ELR (cell line): ENCODE results near the gene MRPL20.
A peak's percentile ranks its signal among the peaks of the same experiment; 100 is the strongest.
"Not testable (repeated sequence)": the region's sequence is repeated elsewhere in the genome, so short reads cannot be mapped to it uniquely, and the experiment has no call there.

Source experiments
- DNase-seq: peaks from one replicate; pipeline ENCODE4 v3.0.0-alpha.2; 2015; ENCODE audit warnings: low read depth

Gene MRPL20

DNA sequence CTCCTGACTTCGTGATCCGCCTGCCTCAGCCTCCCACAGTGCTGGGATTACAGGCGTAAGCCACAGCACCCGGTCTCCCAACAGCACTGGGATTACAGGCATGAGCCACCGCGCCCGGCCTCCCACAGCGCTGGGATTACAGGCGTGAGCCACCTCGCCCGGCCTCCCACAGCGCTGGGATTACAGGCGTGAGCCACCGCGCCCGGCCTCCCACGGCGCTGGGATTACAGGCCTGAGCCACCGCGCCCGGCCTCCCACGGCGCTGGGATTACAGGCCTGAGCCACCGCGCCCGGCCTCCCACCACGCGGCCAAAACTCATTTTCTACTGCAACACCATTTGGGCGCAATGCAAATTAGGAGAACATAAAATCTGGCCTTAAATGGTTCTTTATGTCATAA, 21.8 kb downstream of the MRPL20 start:
- DNase-seq = not testable (repeated sequence)

DNA sequence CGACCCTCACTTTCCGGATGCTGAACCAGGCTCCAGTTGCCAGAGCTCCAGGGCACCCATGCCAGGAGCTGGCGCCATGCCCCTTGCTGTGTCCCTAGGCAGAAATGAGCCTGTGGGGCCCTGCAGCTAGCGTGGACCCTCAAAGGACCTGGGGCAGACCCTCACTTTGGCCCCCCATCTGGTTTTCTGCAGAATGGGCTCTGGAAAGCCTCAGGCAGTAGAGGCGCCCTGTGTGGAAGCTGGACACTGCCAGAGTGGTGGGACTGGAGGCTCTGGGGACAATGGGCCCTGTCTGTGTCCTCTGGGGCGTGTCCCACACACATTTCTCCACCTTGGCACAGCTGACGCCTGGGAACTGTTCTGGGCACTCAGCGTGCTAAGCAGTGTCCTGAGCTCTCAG, 25.8 kb downstream of the MRPL20 start:
- no peak for DNase-seq

DNA sequence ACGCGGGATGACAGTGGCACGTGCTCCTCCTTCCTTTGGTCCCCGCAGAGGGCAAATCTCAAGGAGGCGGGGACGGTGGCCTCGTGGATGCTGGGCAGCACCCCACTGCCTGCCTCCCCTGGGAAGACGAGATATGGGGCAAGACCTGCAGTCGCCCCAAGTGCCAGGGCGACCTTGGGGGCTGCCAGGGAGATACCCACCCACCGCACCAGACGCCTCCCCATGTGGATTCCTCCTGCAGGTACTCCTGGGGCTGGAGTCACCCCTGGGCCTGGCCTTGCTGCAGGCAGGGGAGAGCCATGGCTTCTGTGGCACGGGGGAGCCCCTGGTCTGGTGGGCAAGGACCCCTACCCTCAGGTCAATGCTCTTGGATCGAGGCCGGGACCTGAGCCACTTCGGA, 26.2 kb downstream of the MRPL20 start:
- no peak for DNase-seq

DNA sequence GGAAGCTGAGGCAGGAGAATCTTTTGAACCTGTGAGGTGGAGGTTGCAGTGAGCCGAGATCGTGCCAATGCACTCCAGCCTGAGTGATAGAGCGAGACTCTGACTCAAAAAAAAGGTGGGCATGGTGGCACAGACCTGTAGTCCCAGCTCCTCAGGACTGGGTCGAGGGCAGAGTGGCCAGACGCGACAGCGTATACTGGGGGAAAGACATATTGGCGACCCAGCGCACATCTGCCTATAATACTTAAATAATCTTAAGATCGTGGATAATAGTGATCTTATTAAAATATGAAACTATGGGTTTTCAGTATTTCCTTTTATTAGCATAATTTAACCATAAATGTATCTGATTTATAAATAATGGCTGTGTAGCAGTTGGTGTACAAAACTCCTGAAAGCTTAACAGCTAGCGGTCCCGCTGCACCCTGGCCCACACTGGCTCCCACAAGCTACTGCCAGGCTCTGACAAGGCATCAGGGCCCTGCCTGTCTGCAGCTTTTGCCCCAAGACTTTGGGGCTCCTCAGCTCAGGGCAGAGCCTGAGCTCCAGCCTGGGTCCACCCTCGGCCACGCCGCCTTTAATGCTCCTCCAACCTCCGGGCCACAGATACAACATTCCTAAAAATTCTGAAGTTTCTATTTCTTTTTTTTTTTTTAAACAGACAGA, 29.4 kb downstream of the MRPL20 start:
- no peak for DNase-seq

DNA sequence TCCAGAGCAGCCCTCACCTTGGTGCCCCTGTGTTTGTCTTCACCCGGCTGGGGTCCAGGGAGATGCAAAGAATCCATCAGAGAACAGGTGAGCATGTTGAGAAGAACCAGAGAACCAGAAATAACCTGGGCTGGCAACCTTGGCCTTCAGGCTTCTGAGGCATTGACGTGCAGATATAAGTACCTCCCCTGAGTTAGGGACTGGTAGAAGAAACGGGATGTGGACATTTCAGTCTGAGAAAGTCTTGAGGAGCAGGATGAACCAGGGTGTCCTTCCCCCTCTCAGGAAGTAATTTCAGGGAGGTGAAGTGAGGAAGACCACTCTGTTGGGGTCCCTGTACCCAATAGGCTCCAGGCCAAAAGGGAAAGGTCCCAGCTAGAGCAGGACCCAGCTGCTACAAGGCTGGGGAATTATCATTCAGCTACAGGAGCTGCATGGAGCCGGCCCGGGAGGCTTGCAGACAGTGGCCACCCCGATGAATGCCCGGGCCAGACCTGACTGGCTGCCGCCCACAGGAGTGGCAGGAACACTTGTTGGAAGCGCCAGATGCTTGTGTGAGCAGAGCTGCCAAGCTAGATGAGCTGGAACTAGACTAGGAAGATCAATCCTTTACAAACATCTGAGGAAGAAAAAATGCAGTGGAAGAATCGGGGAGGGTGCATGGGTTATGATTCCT, 30.4 kb downstream of the MRPL20 start:
- no peak for DNase-seq

DNA sequence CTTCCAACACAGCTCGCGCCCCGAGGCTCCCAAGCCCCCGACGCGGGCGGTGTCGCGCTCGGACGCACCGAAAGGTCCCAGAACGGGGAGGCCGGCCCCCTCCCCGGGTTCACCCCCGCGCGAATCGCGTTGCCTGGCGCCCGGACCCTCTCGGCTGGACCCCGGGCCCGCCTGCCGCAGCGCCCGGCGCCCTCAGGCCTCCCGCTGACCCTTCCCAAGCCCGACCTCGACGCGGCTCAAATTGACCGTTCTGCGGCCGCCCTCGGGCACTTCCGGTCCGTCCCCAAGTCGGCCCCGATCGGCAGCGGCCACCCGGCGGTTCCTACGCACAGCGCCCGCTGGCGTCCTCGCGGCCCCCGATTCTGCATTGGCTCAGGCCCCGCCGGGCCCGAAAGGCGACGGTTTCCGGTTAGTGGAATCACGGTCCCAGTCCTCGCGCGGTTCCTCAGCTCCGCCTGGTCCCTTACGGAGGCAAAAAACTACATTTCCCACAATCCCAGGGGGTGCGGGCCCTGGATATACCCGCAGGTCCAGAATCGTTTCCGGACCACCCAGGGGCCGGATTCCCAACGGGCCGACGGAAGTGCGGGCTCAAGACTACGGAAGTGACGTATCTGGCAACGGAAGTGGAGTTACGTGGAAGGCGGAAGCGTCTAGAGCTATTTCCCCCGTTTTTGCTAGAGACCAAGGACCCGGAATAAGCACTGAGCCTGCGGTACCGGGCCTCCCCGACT, 32.0 kb downstream of the MRPL20 start, which contains the start of gene AURKAIP1:
Gene AURKAIP1, minus strand, starts transcription at position 279 of the 734 bp plus-strand sequence. CDS start 451 bp downstream, outside the sequence.
- peak; percentile 100 for DNase-seq

DNA sequence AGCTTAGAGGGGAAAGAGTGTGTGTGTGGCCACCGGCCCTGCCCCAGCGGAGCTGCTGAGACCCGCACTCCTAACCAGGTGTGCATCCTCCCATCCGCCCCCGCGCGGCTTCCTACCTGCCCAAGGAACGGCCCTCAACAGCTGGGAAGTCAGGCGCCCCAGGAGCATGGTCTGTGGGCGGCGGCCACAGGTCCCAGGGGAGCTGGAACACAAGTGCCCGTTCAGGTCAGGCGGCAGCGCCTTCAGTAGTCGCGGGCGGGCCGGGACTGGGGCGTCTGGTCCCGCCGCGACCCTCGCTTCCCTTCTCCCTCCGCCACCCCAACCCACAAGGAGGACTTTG, 32.5 kb downstream of the MRPL20 start:
- DNase-seq = no peak

DNA sequence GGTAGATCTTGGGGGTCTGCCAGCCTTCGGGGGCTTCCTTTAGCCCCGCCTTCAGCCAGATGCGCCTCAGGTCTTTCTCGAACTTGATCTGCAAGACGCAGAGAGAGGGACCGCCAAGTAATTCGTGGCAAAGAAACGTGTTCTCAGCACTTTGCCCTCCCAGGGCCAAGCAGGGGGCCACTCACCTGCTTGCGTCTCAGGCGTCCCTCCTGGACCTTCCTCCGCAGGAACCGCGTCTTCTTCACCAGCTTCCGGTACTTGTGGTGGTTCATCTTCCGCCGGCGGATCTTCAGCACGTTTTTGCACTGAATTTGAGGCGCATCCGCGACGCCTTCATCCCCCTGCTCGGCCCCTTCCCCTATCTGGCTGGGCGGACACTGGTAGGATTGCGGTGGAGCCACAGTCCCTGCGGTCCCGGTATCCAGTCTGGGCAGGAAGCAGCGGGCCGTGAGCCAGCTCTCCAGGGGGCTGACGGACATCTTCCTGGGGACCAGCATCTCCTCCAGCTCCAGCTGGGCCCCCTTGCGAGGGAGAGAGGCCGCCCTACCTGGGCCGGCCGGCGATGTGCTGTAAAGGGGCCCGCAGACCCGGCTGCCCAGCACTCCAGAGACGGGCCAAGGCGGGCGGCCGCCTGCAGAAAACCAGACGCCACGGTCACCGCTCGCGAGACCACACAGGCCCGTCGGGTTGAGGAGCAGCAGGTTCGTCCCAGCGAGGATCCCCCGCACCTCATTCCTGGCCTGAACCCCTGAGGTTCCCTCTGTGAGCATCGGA, 33.1 kb downstream of the MRPL20 start:
- DNase-seq = no peak

DNA sequence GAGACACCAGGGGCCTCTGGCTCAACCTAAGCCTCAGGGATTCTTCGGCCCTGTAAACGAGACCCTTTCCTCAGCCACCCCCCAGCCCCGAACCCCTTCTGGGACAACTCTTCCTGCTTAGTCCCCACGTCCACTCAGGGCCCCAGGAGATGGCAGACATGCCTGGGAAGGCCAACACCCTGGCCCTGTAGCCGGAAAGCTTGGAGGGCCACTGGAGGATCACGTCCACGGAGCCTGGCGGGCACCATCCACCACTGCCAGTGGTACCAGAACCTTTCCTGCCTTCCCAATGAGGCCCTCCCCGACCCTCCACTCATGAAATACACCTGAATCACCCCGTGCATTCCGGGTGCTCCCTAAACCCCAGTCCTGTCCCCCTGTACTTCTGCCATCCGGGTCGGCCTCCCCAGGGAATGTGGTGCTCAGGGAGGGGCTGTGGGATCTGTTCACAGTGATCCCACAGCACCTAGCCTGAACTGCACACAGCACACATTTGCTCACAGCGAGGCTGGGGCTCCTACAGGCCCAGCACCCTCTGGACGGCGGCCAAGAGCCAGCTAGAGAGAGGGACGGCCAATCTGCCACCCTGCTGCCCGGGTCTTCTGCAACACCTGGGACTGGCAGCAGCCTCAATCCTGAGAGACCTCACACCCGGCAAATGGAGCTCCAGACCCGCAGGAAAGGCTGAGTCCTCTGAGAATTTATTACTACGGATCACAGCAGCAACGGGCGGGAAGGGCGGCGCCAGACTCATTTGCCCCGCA, 33.9 kb downstream of the MRPL20 start:
- DNase-seq = no peak

DNA sequence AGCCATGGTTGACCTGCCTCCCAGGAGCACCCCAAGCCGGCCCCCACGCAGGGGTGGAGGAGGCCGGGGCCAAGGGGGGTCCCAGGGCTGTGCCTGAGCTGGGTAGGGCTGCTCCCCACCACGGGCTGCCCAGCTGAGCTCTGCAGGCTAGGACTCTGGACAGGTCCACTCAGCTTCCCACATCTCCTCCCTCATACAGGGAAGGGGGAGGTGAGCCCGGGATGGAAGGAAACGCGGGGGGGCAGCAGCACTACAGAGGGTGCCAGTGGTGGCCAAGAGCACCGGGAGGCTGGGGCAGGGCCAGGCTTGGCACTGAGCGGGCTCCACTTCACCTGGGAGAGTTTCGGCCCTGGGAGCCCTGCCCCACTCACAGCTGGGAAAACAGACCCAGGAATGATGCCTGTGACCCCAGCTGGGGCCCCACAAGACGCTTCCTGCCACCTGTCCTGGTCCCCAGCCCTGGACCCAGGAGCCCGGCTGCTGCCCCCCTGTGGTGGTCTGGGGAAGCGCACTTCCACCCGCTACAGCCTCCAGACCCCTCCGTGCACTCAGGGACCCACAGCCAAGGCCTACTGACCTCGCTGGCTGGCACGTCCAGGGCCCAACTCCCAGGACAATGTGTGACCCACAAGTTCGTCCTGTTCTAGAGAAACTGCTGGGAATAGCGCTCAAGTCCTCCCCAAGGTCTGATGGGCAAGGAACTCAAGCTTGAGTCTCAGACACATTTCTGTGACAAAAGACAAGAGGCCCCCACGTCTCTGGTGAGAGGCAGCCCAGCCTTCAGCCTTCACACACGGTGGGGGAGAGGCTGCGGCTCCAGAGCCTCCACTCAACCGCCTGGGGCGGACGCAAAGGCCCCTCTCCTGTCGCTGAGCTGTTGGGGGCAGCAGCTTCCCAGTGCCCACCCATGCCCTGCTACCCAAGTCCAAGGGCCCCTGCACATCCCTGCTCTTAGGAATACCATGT, 35.1 kb downstream of the MRPL20 start:
- peak; percentile 63 for DNase-seq

DNA sequence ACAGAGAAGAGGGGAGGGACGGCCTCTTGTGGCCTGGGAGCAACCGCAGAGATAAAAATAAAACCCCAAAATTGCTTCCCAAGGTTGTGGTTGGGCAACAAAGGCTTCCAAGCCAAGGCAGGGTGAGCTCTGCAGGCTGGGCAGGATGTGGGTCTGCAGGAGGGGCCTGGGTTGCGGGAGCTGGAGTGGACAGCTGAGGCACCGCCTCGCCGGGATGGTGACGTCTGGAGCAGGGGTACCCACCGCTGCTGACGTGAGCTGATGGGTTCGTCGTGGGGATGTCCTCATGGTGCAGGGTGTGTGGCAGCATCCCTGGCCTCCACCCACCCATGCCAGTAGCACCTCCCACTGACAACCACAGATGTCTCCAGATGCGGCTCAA, 35.7 kb downstream of the MRPL20 start:
- DNase-seq = no peak

DNA sequence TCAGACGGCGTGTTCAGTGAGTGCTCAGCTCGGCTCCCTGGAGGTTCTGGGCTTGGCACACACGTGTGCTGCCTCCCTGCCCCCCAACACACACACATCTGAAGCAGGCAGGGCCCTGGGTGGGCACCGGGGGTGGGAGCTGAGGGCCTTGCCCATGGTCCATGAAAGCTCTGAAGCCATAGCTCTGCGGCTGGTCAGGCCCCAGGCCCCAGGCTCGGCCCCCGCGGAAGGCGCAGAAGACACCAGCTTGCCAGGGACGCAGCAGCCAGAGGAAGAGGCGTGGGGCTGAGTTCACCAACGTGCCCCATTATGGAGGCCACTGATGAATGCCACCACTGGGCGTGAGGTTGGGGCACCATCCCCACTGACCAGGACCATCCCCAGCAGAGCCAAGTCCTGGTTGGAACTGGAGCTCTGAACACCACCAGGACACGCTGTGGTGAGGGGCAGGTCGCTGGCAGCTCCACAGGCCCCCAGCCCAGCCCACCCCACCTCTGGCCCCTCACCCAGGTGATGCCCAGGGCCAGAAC, 36.3 kb downstream of the MRPL20 start:
- DNase-seq = no peak

DNA sequence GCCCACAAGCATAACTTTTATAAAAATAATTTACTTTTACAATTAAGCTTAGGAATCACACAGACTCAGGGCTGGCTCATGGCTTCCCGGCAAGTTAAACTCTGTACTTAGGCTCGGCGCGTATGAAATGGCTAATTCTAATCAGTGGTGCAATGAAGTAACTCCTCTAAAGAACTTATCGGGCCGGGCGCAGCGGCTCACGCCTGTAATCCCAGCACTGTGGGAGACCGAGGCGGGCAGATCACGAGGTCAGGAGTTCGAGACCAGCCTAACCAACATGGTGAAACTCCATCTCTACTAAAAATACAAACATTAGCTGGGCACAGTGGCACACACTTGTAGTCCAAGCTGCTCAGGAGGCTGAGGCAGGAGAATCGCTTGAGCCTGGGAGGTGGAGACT, 37.0 kb downstream of the MRPL20 start:
- not testable (repeated sequence) for DNase-seq

DNA sequence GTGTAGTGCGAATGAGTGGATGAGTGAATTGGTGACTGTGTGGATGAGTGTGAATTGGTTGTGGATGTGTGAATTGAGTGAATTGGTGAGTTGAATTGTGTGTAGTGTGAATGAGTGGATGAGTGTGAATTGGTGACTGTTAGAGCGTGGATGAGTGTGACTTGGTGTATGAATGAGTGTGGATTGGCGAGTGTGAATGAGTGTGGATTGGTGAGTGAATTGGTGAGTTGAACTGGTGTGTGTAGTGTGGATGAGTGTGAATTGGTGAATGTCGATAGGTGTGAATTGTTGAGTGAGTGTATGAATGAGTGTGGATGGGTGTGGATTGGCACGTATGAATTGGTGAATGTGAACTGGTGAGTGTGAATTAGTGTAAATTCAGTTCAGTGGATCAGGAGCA, 39.8 kb downstream of the MRPL20 start:
- DNase-seq = no peak

DNA sequence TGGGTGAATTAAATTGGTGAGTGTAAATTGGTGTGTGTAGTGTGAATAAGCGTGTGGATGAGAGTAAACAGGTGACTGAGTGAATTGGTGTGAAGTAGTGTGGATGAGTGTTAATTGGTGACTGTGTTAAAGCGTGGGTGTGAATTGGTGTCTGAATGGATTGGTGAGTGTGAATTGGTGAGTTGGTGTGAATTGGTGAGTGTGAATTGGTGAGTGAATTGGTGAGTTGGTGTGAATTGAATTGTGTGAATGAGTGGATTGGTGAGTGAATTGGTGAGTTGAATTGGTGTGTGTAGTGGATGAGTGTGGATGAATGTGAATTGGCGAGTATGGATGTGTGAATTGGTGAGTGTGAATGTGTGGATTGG, 40.4 kb downstream of the MRPL20 start:
- no peak for DNase-seq

DNA sequence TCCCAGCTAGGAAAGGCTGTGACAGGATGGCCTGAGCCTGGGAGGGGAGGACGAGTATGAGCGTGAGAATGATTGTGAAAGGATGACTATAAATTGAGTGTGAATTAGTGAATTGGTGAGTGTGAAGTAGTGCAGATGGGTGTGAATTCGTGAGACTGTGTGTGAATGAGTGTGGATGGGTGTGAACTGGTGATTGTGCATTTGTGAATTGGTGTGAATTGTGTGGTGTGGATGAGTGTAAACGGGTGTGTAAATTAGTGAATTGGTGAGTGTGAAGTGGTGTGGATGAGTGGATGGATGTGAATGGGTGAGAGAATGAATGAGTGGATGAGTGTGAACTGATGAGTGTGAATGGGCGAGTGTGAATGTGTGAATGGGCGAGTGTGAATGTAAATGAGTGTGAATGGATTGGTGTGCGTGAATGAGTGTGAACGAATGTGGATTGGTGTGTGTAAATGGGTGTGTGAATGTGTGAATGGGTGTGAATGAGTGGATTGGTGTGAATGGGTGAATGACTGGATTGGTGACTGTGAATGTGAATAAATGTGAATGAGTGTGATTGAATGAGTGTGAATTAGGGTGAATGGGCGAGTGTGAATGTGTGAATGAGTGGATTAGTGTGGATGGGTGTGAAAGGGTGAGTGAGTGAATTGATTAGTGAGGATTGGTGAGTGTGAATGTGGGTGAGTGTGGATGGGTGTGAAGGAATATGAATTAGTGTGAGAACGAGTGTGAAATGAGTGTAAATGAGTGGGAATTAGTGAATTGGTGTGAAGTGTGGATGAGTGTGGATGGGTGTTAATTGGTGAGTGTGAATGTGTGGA, 41.0 kb downstream of the MRPL20 start:
- no peak for DNase-seq

DNA sequence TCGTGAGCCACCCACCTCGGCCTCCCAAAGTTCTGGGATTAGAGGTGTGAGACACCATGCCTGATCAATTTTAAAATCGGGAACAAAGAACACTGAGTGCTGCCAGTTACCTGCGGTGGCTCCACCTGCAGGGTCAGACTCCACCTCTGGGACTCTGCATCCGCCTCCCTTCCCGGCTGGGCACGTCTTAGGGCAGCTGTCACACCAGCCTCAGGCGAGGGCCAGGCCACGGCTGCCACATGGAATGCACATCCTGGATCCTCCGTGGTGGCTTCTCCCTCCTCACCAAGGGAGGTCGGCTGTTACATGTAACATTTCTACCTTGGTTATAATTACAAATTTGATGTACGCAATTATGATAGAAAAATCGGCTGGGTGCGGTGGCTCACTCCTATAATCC, 42.8 kb downstream of the MRPL20 start:
- no peak for DNase-seq

DNA sequence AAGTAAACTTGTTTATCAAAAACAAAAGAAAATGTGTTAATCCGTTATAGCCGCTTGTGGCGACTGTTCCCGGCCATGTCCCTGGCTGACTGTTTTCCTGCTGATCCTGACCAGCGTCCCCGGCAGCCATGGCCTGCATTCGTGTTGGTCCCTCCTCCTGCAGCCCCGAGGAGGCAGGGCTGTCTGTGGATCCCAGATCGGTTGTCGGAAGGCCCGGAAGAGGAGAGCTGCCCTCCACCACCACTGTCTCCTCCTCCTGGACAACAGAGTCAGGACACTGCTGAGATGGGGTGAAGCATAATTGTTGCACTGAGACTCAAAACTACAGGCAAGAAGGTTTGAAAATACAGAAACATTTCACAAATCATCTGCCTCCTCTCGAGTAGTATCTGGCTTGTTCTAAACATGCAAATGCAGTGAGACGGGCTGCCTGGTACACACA, 45.1 kb downstream of the MRPL20 start:
- peak; percentile 88 for DNase-seq

DNA sequence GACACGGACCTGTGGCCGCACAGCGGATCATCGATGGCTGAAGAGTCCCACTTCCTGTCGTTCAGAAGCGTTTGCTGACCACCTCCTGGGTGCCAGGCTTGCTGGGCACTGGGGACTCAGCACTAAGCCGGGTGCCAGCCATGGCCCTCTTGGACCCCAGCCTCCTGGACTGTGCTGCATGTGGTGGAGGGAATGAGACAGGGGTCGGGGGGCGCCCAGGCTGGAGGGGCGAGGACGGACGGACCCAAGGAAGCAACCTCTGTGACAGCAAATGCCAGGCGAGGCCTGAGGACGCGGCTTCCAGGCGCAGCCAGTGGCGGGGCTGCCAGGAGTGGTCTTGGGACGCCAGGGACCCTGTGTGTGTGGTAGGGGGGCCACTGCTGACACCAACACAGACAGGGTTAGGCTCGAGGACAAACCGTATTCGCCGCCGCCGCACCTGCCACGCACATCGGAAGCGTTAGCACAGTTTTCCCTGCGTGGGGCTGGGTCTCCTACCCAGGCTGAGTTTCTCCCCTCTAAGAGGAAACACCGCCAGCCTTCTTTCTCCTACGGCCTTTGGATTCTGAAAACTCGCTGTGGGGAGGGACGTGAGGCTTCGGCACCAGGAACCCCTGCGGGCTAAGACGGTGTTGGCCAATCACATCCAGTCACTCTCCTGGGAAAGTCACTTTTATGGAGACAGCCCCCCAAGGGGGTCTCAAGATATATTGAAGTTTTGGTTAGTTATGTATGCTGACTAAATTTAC, 45.7 kb downstream of the MRPL20 start:
- no peak for DNase-seq
